Transverse colon (tissue), 4 donors: Measurements from ENCODE around the gene FBLN2.

Source experiments
- EP300 ChIP-seq: sonication (generic); formaldehyde crosslinking; IDR thresholded peaks from one replicate; pipeline ENCODE4 v1.6.1; 2017; ENCODE audit warnings: antibody characterized with exemption, low read depth
- POLR2A ChIP-seq: fragments of 450-650 bp; IDR thresholded peaks from one replicate; pipeline ENCODE4 v1.6.1; 2016; ENCODE audit warnings: antibody characterized with exemption, mild to moderate bottlenecking, moderate library complexity
- POLR2AphosphoS5 ChIP-seq, 3 donors: sonication (generic); formaldehyde crosslinking; IDR thresholded peaks; one replicate each; pipeline ENCODE4 v1.6.1; 2016; ENCODE audit warnings: antibody characterized with exemption in 3 of 3
- TF ChIP-seq, protein P1 (sequence below), 5 experiments: fragments of 200-600 bp in 3 of 5; fragments of 450-650 bp in 2 of 5; sonication (generic) in 3 of 5; IDR thresholded peaks; 1 replicate in 2 of 5; 2 replicates in 3 of 5; pipeline ENCODE4 v1.5.1; 2016 to 2017; ENCODE audit warnings: antibody characterized with exemption in 5 of 5, inconsistent platforms in 3 of 5, mild to moderate bottlenecking in 2 of 5, moderate library complexity in 1 of 5

DNA sequence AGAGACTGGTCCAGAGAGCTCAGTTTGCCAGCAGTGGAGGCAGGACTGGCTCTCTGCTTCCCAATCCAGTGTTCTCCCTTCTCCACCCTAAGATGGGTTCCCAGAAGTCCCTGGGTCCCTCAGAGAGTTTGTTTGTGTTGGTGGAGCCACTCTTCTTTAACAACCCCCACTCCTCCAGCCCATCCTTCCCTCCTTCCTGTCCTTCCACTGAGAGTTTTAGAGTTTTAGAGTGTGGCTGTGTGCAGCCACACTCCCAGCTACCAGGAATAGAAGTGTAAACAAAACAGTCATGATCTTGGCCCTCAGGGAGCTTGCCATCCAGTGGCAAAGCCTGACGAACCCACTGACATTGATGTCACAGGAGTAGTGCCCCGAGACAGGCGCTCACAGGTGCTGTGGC, 12.5 kb upstream of the FBLN2 start:
- TF ChIP-seq, protein P1, sequence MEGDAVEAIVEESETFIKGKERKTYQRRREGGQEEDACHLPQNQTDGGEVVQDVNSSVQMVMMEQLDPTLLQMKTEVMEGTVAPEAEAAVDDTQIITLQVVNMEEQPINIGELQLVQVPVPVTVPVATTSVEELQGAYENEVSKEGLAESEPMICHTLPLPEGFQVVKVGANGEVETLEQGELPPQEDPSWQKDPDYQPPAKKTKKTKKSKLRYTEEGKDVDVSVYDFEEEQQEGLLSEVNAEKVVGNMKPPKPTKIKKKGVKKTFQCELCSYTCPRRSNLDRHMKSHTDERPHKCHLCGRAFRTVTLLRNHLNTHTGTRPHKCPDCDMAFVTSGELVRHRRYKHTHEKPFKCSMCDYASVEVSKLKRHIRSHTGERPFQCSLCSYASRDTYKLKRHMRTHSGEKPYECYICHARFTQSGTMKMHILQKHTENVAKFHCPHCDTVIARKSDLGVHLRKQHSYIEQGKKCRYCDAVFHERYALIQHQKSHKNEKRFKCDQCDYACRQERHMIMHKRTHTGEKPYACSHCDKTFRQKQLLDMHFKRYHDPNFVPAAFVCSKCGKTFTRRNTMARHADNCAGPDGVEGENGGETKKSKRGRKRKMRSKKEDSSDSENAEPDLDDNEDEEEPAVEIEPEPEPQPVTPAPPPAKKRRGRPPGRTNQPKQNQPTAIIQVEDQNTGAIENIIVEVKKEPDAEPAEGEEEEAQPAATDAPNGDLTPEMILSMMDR (IDR thresholded peaks at IDR 0.05): no peak
- TF ChIP-seq EP300 (no peak), POLR2A (no peak), POLR2AphosphoS5 (IDR thresholded peaks at IDR 0.05) (no peak)
